GM10266 (cell line): ENCODE results near the gene NT5C2.
A peak's percentile ranks its signal among the peaks of the same experiment; 100 is the strongest.
"Not testable (repeated sequence)": the region's sequence is repeated elsewhere in the genome, so short reads cannot be mapped to it uniquely, and the experiment has no call there.

Experiments used
- DNase-seq: peaks from one replicate; pipeline ENCODE4 v3.0.0; 2012; ENCODE audit errors: extremely low spot score
- TF ChIP-seq, protein P1 (sequence below): IDR thresholded peaks from 2 replicates; pipeline ENCODE4 v1.5.1; 2012; ENCODE audit warnings: mild to moderate bottlenecking, low read depth; ENCODE audit not compliant: control insufficient read depth, insufficient read depth; ENCODE audit errors: missing control alignments

NT5C2 gene

DNA sequence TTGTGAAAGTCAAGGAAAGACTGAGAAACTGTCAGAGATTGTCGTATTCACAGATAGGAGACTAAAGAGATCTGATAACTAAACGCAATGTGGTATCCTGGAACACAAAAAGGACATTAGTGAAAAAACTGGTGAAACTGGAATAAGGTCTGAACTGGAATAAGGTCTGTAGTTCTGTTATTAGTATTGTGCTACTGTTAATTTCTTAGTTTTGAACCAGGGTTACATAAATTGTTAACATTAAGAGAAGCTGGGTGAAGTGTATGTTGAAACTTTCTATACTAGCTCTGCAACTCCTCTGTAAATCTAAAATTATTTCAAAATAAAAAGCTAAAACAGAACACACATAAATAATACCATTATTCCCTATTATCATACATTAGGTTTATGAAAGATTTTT is 3.4 kb upstream of the NT5C2 start:
- TF ChIP-seq, protein P1, sequence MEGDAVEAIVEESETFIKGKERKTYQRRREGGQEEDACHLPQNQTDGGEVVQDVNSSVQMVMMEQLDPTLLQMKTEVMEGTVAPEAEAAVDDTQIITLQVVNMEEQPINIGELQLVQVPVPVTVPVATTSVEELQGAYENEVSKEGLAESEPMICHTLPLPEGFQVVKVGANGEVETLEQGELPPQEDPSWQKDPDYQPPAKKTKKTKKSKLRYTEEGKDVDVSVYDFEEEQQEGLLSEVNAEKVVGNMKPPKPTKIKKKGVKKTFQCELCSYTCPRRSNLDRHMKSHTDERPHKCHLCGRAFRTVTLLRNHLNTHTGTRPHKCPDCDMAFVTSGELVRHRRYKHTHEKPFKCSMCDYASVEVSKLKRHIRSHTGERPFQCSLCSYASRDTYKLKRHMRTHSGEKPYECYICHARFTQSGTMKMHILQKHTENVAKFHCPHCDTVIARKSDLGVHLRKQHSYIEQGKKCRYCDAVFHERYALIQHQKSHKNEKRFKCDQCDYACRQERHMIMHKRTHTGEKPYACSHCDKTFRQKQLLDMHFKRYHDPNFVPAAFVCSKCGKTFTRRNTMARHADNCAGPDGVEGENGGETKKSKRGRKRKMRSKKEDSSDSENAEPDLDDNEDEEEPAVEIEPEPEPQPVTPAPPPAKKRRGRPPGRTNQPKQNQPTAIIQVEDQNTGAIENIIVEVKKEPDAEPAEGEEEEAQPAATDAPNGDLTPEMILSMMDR = no peak
- no peak for DNase-seq

DNA sequence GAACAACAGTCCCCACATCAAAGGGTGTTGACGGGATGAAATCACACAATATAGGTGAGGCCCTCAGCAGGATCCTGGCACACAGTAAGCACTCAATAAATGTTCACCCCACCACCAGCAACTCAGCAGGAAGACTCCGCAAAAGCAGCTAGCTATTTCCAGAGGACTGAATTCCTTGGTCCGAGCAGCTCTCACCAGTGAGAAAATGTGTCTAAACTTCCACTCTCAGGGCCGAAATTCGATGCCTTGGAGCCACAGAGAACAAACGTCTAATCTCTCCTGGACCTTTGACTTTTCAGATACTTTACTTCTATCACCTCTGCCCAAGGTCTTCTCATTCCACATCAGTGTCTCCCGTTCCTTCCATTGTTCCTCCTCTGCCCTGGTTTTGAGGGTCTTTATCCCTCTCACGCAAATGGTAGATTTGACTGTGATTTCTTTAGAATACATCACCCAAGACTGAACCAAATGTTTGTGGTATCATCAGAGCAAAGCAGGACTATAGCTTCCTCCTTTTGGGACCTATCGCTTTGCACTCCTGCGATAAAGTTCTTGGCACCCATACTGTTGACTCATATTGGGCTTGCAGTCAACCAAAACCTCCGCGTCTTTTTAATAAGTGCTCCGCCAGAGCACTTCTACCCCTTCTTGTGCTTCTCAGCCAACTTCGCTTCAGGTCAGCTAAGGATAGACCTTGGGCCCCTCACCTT is 903 bp upstream of the NT5C2 start:
- TF ChIP-seq, protein P1 = no peak
- DNase-seq = peak; percentile 35

DNA sequence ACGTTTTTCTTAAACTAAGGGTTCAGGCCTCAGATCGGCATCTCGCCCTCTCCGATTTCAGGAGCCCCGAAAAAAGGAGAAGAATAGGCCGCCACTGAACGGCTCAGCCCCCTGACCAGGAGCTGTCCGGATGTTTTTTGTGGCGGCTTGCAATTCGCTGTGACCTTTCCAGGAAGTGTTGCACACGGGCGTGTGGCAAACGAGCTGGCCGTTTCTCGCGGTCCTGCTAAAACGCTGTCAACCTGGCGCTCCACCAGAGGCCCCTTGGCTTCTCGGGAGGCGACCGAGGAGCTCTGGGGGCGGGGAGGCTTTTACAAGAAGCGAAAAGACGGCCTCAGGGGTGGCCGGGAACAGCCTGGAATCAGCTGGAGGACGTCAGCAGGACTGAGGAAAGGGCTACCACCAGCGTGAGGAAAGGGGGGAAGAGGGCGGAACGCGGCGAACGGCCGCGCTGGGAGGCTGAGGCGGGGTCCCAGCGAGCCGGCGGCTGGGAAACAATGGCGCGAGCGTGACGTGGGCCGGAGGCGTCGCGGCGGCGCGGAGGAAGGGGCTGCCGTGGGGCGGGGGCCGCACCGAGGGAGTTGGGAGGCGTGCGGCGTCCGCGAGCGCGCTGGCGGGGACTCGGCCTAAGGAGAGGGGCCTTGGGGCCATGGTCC is 493 bp downstream of the NT5C2 start:
- peak; percentile 76 for DNase-seq
- TF ChIP-seq, protein P1 = no peak

DNA sequence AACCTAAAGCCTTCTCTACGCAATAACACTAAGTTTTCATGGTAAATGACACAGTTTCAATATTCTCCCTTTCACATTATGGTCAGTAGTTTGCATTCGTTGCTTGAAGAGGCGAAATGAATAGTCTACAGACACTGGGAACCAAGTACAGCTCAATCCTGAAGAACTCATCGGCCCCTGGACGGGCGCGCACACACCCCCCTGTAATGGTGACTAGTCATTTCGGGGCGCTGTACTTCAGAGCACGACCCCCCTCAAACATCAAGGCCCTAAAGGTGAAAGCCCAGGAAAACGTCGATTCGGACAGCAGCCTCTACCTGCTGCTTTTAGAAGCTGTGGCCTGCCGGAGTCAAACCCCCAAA is 1.0 kb downstream of the NT5C2 start:
- TF ChIP-seq, protein P1 = no peak
- DNase-seq = peak; percentile 24

DNA sequence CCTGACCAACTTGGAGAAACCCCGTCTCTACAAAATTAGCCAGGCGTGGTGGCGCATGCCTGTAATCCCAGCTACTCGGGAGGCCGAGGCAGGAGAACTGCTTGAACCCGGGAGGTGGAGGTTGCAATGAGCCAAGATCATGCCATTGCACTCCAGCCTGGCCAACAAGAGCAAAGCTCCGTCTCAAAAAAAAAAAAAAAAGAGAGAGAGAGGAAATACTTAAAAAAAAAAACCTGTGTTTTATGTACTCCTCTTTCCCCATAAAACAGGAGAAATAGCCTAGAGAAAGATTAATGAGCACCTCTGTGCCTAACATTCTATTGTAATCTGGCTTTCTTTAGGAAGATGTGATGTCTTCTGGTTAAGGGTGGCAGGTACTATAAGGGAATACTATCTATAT is 1.9 kb downstream of the NT5C2 start:
- DNase-seq = not testable (repeated sequence)

DNA sequence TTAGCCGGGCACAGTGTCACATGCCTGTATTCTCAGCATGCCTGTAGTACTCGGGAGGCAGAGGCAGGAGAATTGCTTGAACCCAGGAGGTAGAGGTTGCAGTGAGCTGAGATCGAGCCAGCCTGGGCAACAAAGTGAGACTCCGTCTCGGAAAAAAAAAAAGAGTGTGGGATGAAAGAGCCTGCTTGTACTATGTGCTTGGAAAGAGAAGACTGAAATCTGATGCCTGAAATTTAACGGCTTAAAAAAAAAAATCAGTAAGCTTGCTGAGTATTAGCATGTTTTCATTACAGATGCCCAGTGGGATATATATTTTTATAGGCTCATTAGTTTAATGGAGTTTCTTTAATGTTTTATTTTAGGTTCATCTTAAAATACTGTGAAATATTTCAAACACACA is 4.2 kb downstream of the NT5C2 start:
- DNase-seq = no peak
- TF ChIP-seq, protein P1 = no peak

DNA sequence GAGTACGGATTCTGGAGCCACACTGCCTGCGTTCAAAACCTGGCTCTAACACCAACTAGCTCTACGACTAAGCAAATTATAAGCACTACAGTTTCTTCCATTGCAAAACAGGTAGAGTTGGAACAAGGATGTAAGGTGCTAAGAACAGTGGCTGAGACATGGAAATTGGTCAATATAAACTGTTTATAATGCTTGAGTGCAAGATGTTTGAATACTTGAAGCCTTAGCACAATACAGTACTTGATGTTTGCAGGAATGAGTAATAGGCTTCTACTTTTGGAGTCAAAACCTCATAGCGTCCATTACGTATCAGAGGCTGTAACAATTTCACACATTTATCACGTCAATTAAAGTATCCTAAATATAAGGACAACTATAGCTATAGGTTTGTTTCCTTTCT is 6.9 kb downstream of the NT5C2 start:
- DNase-seq = no peak
- TF ChIP-seq, protein P1 = no peak
